ENCODE data around the gene TAF1B.

DNA sequence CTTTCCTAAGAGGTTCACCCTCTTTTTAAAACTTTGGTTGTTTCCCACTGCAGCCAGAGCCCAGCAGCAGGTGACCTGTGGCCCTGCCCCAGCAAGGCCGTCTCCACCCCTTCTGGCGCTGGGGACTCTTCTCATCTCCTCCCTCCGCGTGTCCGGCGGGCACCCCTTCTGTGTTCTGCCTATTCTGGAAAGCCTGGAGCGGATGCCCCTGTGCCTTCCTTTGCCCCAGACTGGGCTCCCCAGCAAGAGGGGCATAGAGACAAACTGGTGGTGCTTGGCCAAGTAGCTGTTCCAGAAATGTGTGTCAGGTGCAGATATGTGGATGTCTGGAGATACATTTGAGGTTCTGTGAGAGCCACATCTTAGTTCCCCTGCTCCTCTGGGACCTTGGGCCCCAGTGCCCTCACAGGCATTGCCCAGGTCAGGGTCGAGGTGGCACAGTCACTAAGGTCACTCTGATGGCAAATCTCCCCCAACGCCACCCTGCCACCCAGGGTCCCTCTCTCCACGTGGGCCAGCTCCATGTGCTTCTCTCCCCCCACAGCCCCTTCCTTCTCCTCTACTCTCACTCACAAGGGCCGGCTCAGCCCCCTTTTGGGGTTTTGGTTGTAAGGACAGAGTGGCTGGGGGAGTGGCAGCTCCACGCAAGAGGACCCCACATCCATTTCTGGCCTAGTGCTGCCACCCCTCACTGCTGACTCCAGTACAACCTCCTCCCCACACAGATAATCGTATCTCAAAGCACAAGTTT is 35.5 kb upstream of the TAF1B start:
- TF ChIP-seq POLR2A (IDR thresholded peaks at IDR 0.05; ENCODE audit: low read length) (no peak), GATA1 (IDR thresholded peaks at IDR 0.05; ENCODE audit: low read depth, low read length) (no peak)

All from erythroblast (primary cell).